Measurements from ENCODE around the gene SPTSSB. TPM values are rescaled to one million over a fixed set of nuclear protein-coding genes. Genes with fewer than 3 reads are reported as not detected.

Gene SPTSSB
- total RNA-seq, 1 experiment from 2014 or later, result 2.9 TPM

DNA sequence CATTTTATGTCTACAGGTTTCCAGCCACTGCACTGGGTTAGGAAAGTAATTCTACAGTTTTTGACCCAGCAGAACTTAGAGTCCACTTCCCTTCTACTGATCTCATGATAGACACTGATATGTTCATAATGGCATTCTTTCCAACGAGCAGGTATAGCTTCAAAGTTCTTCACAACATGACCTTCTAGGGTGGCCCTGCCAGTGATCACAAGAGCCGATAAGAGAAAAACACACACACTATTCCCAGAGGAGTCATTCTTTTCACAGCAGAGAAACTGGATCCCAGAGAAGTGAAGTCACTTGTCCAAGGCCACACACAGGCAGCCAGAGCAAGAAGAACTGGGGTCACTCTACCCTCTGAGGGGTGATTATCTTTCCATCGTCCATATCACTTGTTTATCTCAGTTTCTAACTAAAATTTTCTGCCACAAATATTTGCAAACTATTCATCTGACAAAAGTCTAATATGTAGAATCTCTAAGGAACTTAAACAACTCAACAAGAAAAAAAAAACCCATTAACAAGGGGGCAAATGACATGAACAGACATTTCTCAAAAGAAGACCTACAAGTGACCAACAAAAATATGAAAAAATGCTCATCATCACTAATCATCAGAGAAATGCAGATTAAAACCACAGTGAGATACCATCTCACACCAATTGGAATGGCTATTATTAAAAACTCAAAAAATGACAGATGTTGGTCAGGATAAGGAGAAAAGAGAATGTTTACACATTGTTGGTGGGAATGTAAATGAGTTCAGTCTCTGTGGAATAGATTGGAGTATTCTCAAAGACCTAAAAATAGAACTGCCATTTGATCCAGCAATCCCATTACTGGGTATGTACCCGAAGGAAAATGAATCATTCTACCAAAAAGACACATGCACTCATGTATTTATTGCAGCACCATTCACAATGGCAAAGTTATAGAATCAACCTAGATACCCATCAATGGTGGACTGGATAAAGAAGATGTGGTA, 31.5 kb downstream of the SPTSSB start:
- no peak overlapping the region for H3K27ac ChIP-seq (ENCODE audit: low read depth, low read length)
- peaks cover 0 to 7% of the 10 kb centered on the region in 2 experiments; a peak in 2 of 4 replicates for H3K4me1 ChIP-seq (ENCODE audit: control insufficient read depth in 1 of 2, insufficient read depth in 2 of 2, low read length in 2 of 2)
- H3K9me3 ChIP-seq (ENCODE audit: control insufficient read depth in 1 of 2, insufficient read depth in 1 of 2, low read depth in 1 of 2, low read length in 2 of 2), result no peaks in the 10 kb centered on the region
- no peak for ATAC-seq
- no peak overlapping the region for H2AFZ ChIP-seq (ENCODE audit: low read depth, low read length, poor library complexity, severe bottlenecking)
- H3K79me2 ChIP-seq (ENCODE audit: insufficient read depth, low read length), result no peaks in the 10 kb centered on the region
- no peak for TF ChIP-seq ZFX (IDR thresholded peaks at IDR 0.05)
- no peak for TF ChIP-seq ELF1 (IDR thresholded peaks at IDR 0.05; ENCODE audit: borderline replicate concordance, low read depth)
- no peak for TF ChIP-seq YY1 (IDR thresholded peaks at IDR 0.05; ENCODE audit: extremely low read depth, insufficient replicate concordance, low read depth, low read length)
- TF ChIP-seq, protein P1, sequence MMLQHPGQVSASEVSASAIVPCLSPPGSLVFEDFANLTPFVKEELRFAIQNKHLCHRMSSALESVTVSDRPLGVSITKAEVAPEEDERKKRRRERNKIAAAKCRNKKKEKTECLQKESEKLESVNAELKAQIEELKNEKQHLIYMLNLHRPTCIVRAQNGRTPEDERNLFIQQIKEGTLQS (IDR thresholded peaks at IDR 0.05), result no peak
- no peak for TF ChIP-seq ZNF274 (IDR thresholded peaks at IDR 0.05; ENCODE audit: low read depth, low read length)
- TF ChIP-seq, protein P2, sequence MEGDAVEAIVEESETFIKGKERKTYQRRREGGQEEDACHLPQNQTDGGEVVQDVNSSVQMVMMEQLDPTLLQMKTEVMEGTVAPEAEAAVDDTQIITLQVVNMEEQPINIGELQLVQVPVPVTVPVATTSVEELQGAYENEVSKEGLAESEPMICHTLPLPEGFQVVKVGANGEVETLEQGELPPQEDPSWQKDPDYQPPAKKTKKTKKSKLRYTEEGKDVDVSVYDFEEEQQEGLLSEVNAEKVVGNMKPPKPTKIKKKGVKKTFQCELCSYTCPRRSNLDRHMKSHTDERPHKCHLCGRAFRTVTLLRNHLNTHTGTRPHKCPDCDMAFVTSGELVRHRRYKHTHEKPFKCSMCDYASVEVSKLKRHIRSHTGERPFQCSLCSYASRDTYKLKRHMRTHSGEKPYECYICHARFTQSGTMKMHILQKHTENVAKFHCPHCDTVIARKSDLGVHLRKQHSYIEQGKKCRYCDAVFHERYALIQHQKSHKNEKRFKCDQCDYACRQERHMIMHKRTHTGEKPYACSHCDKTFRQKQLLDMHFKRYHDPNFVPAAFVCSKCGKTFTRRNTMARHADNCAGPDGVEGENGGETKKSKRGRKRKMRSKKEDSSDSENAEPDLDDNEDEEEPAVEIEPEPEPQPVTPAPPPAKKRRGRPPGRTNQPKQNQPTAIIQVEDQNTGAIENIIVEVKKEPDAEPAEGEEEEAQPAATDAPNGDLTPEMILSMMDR (IDR thresholded peaks at IDR 0.05 in 2 of 3, conservative IDR thresholded peaks at IDR 0.05 in 1 of 3; ENCODE audit: borderline replicate concordance in 1 of 3, insufficient read depth in 1 of 3, low read depth in 2 of 3, low read length in 2 of 3), result no peak
- TF ChIP-seq, protein P3, sequence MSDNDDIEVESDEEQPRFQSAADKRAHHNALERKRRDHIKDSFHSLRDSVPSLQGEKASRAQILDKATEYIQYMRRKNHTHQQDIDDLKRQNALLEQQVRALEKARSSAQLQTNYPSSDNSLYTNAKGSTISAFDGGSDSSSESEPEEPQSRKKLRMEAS (IDR thresholded peaks at IDR 0.05), result no peak
- TF ChIP-seq SIN3A (IDR thresholded peaks at IDR 0.05; ENCODE audit: low read depth), result no peak
- no peak for TF ChIP-seq TCF7L2 (IDR thresholded peaks at IDR 0.05; ENCODE audit: borderline replicate concordance, extremely low read depth, insufficient read depth, insufficient read length)
- no peak for TF ChIP-seq RAD21 (IDR thresholded peaks at IDR 0.05; ENCODE audit: low read depth)
- TF ChIP-seq EZH2phosphoT487 (IDR thresholded peaks at IDR 0.05; ENCODE audit: borderline replicate concordance), result no peak
- no peak for TF ChIP-seq CBX3 (IDR thresholded peaks at IDR 0.05; ENCODE audit: low read depth)
- H4K20me1 ChIP-seq (ENCODE audit: insufficient read depth), result no peaks in the 10 kb centered on the region
- H3K9ac ChIP-seq (ENCODE audit: low read length), result no peak overlapping the region
- intact Hi-C loops (cut with micrococcal nuclease), result no loop called here
- H3K36me3 ChIP-seq (ENCODE audit: control insufficient read depth in 1 of 2, insufficient read depth in 2 of 2, low read length in 2 of 2), result no peaks in the 10 kb centered on the region
- no TSS peak for BruUV-seq (replicated peaks)
- no peak overlapping the region for H3K4me2 ChIP-seq (ENCODE audit: low read length)
- CTCF ChIA-PET, result no interaction called here
- DNase-seq (ENCODE audit: low read depth, low spot score), result no peak
- no peaks in the 10 kb centered on the region for H3K9me2 ChIP-seq (ENCODE audit: insufficient read depth)
- RAD21 ChIA-PET (ENCODE audit: low non-redundant PET in 1 of 2, low total read pairs in 2 of 2, uncharacterized antibody in 2 of 2, unreplicated experiment in 2 of 2), result no interaction called here
- H3K4me3 ChIP-seq (replicated peaks in 1 of 2; ENCODE audit: low read depth in 1 of 2, low read length in 2 of 2), result no peak overlapping the region
- POLR2A ChIA-PET, result no interaction called here
- no peaks in the 10 kb centered on the region for H3K27me3 ChIP-seq (ENCODE audit: insufficient read depth, low read length)
